Measurements from ENCODE around the gene MYH13.

The MYH13 gene

DNA sequence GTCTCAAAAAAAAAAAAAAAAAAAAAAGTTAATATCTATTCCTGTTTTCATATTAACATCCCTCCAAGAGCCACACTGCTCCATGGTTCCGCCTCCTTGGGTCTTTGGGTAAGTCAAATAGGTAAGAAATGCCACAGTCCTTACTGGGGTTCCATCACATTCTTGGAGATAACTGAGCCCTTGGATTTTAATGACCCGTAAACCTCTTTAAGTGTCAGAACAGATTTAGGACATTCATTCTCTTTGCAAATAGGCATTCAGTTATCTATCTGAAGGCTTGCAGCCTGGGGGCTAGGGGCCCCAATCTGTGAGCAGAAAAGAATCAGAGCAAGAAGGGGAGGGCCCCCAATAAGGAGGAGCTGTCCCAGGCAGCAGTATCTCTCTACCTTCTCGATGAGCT, 28.0 kb downstream of the MYH13 start:
- no peak for DNase-seq (ENCODE audit: low read depth)

DNA sequence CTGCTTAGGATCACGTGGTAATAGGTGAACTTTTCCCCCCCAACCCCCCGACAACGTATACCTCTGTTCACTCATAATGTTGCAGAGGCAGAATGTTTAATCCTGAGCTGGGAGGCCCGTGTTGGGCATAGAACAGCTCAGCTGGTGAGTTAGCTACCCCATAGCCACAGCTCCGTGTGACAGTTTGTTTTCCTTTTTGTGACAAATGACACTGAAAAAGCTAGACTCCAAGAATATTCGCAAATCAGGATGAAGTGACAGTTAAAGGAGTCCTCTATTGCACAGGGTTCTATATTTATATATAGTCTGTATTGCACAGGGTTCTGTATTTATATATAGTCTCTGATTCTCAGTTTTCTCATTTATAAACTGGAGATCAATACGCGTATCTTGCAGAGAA, 33.8 kb downstream of the MYH13 start:
- no peak for DNase-seq (ENCODE audit: low read depth)

- peak; percentile 19 for DNase-seq (ENCODE audit: low read depth)
These were observed 34.8 kb downstream of the MYH13 start for GRCh38 chr17:10337976-10338375.

DNA sequence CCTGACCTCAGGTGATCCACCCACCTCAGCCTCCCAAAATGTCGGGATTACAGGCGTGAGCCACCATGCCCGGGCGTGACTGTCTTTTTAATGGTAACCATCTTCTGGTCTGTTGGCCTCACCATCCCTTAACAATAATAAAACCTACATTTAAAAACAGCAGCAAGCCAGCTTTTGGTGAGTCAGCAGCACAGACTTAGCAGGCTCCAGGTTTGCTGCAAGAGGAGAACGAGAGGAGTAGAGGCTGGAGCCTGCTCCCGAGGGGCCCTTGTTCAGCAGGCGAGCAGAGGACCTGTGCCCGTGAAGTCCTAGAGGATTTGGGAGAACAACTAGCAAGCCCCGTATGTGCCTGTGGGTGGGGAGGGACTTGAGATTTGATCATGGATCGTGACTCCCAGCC, 35.7 kb downstream of the MYH13 start:
- no peak for DNase-seq (ENCODE audit: low read depth)

DNA sequence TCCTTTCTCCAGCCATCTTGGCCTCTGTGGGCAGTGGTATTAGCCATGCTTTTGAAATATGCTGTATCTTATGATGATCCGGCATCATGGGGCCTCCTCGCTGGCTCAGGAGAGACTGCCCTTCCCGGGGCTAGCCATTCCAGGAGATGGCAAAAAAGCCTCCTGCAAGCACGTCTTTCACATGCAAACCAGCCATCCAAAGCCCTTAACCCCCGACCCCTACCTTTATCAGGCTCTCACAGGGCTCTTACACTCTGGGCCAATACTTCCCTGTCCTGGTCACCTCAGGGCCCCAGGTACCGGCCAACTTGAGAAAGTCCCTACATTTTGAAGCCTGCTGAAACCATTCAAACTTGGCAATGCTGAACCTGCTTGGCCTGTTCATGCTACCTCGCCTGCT, 36.4 kb downstream of the MYH13 start:
- DNase-seq (ENCODE audit: low read depth) = no peak

- DNase-seq (ENCODE audit: low read depth) = no peak
These were observed 40.3 kb downstream of the MYH13 start for GRCh38 chr17:10332515-10332914.

DNA sequence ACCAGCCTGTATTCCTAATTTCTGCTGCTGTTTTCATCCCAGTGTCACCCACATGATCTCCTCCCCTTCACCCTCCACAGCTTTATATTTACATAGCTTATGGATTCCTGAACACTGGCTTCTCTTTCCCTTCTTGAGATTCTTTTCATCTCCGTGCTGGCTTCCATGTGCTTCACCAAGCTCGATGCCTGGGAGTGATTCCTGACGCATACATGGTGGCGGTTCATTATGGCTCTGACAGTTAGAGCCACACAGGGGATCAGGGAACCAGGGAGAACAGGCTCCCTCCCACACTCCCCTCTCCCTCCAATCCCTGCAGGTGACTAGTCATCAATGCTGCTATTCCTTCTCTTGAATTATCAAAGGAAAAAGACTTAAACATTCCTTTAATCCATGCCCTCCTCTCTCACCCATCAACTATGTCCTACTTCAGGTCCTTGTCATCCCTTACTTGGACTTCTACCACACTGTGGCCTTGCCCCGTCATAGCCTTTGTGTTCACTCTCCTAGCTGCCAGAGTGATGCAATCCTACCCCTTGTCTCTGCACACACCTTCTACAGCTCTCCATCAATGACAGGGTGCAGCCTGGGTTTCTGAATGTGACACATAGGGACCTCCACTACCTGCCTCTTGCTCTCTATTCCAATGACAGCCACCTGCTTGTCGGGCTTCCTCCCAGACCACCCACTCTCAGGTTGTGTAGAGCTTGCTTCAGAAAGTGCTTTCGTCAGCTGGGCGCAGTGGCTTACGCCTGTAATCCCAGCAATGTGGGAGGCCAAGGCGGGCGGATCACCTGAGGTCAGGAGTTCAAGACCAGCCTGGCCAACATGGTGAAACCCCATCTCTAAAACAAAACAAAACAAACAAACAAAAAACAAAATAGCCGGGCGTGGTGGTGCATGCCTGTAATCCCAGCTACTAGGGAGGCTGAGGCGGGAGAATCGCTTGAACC, 43.6 kb downstream of the MYH13 start:
- no peak for DNase-seq (ENCODE audit: low read depth)

GRCh38 chr17:10328206-10328605, 44.6 kb downstream of the MYH13 start:
- no peak for DNase-seq (ENCODE audit: low read depth)

- DNase-seq (ENCODE audit: low read depth) = peak; percentile 39
These were observed 45.2 kb downstream of the MYH13 start for GRCh38 chr17:10327640-10328039.

DNA sequence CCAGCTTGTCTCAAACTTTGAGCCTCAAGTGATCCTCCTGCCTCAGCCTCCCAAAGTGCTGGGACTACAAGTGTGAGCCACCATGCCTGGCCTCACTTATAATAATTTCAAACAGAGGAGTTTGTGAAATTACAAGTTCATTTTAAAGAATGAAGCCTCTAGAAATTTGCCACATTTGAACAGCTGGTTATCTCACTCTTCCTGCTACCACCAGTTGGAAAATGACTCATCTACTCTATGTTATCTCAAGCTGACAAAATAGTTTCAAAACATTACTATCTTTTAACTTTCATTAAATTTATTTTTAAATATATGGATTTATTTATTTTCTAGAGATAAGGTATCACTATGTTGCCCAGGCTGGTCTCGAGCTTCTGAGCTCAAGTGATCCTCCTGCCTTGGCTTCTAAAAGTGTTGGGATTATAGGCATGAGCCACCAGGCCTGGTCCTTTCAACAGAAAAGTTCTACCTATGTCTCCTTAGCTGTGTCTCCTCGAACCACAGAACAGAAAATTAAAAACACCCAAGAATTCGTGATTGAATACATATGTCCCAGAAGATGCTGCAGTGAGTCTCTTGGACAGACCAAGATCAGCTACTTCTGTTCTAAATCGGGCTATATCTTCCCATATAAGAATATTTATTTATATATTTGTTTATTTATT, 47.6 kb downstream of the MYH13 start:
- no peak for DNase-seq (ENCODE audit: low read depth)

GRCh38 chr17:10323812-10324610, 48.8 kb downstream of the MYH13 start:
- DNase-seq (ENCODE audit: low read depth) = no peak

DNA sequence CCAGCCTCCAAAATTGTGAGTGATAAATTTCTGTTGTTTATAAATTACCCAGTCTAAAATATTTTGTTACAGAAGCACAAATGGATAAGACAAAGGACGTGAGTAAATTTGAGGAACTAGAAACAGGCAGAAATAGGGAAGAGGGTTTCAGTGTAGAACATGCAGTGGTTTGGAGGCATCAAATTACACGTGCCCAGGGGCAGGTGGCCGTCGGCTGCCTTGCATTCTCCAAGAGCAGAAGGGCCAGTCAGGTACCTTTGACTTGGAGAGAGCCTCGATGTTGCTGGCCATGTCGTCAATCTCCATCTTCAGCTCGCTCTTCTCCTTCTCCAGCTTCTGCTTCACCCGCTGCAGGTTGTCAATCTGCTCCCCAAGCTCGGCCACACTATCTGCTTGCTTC, 54.3 kb downstream of the MYH13 start:
- DNase-seq (ENCODE audit: low read depth) = no peak

DNA sequence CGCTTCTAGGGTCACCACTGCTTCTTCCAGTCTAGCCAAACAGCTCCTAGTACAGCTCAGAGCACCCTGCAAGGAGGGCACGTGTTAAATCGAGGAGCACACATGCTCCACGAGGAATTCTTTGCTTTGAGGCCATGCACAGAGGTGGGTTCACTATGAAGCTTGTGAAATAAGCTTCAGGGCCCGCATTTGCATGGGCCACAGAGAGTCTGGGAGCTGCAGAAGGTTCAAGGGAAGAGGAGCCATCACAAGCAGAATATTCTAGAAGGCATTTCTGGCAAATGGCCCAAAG, 55.3 kb downstream of the MYH13 start:
- DNase-seq (ENCODE audit: low read depth) = no peak

DNA sequence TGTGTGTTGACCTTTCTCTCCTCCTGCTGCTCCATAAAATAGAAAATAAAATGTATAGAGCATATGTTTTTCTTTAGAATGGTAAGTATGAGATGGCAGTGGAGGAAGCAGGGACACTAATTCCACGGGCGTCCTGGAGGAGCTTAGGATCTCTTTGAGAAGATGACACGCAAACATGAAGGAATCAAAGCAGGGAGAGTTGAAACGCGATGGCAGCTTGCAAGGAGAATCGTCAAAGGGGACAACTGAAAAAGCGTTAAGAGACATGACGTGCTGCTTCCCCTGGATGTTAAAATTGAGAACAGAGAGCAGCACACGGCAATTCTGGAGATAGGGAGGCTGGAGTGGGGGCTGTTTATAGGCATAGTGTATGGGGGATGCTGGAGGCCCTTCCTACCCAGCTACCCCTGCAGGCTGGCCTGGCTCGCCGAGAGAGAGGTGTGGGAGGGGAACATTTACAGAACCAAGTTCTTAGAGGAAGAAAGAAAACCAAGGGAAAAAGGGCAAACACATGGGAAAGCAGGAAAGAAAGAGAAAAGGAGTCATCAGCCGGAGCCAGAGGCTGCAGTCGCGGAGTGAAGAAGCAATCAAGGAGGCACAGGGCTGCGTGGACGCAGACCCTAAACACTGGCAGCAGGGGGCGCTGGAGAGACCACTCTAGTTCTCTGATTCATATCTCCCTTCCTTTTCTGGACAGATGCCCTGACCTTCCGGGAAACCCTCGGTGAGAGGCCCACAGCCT, 55.8 kb downstream of the MYH13 start:
- peak; percentile 25 for DNase-seq (ENCODE audit: low read depth)

GRCh38 chr17:10314329-10314728, 58.5 kb downstream of the MYH13 start:
- DNase-seq (ENCODE audit: low read depth) = no peak

DNA sequence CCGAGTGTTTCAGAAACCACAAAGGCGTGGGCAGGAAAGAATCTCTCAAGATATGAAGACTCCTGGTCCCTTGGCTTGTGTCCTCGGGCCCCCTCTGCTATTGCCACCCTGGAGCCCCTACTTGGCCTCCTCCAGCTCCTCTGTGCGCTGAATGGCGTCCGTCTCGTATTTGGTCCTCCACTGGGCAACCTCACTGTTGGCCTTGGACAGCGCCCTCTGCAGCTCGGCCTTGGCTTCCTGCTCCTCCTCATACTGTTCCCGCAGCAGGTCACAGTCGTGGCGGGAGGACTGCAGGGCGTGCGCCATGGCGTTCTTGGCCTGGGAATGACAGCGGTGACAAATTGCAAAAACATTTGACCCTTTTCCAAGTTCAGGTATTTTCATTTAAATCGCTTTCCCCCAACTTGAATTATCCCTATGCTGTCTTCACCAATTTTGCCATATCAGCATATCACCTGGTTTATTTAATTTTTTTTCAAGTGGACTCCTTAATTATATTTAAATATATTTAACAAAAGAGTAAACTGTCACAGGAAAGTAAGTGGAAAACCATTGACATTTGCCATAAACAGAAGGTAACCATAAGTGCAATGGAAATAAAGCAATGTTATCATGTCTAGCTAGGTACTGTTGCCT, 59.7 kb downstream of the MYH13 start:
- no peak for DNase-seq (ENCODE audit: low read depth)

DNA sequence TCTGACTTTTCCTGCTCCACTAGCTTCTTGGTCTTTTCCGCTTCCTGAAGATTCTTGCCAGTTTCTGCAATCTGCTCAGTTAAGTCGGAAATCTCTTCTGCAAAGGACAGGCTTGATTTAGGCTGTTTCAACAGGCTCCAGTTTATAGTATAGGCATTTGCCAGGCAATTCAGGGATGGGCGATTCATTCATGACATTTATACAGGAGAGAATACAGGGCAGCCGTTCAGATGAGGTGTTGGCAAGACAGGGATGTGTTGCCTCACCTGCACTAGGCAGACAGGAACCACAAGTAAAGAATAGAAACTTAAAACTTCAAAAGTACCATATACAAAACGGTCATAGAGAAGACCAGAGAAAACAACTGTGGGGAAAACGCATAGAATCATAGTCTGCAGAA, 61.7 kb downstream of the MYH13 start:
- DNase-seq (ENCODE audit: low read depth) = no peak

DNA sequence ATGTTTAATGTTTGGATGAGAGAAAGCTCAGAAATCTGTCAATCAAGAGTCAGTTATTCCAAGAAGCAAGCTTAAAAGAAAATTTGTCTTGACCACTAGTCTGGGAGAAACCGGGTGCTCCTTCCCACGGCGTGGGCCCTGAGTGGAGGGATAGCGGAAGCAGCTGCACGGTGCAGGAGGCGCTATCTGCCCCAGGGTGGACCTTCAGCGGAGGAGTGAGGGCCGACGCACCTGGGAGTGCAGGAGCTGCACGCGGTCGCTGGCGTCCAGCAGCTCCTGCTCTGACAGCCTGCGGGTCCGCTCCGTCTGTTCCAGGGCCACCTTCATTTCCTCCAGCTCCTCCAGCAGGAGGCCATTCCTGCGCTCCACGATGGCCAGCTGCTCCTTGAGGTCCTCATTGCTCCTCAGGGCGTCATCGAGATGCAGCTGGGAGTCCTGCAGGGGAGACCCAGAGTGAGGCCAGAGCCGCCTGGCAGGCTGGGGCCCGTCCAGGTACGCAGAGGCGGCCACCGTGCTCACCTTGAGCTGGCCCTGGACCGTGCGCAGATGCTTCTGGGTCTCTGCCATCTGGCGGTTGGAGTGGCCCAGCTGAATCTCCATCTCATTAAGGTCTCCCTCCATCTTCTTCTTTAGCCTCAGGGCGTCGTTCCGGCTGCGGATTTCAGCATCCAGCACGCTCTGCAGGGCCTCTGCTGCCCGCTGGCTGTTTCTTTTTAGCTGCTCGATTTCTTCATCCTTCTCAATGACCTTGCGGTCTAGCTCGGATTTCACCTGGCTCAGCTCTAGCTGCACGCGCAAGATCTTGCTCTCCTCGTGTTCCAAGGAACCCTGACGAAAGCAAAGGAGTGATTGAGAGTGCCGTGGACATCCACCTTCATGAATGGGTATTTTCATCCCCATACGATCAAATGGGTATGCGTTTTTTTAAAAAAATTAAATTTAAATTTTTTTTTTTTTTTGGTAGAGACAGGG, 63.5 kb downstream of the MYH13 start:
- DNase-seq (ENCODE audit: low read depth) = no peak

DNA sequence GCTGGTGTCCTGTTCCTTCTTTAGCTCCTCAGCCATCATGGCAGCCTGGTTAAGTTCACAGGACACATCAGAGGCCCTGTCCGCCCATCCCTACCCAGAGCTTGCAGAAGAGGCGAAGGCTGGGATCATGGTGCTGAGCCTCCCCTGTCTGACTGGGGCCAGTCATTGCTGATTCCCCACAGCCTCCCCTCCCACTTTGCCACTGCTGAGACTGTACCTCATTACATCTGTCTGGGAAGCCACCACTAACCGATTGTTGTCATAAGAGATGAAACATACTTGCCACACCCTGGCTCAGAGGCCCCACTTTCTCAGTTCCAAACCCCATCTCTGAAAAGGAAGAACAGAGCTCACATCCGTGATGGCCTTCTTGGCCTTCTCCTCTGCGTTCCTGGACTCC, 66.2 kb downstream of the MYH13 start:
- DNase-seq (ENCODE audit: low read depth) = no peak

GRCh38 chr17:10305398-10305797, 67.4 kb downstream of the MYH13 start:
- no peak for DNase-seq (ENCODE audit: low read depth)
